Mammary epithelial cell (primary cell): ENCODE measurements around the gene SNRNP25.

ENCODE experiments used
- CTCF ChIP-seq, 2 donors: IDR thresholded peaks in 1 of 2; conservative IDR thresholded peaks in 1 of 2; 2 replicates each; pipeline ENCODE4 v1.5.1; 2011 to 2012; ENCODE audit warnings: inconsistent platforms in 2 of 2, low read length in 2 of 2, mild to moderate bottlenecking in 2 of 2, control low read depth in 1 of 2, low read depth in 1 of 2; ENCODE audit not compliant: insufficient read depth in 1 of 2; ENCODE audit errors: extremely low read depth in 1 of 2
- EZH2 ChIP-seq: IDR thresholded peaks from 2 replicates; pipeline ENCODE4 v1.6.1; 2012; ENCODE audit warnings: low read length, inconsistent platforms, borderline replicate concordance

- TF ChIP-seq EZH2 (no peak), CTCF (conservative IDR thresholded peaks at IDR 0.05 in 1 of 2, IDR thresholded peaks at IDR 0.05 in 1 of 2; ENCODE audit: extremely low read depth in 1 of 2, insufficient read depth in 1 of 2, low read depth in 1 of 2, low read length in 2 of 2) (no peak)
Observed at GRCh38 chr16:102060-102855, 48.6 kb downstream of the SNRNP25 start.
